Colonic mucosa (tissue), 4 donors: ENCODE measurements around the gene ROR2. TPM values are rescaled to one million over a fixed set of nuclear protein-coding genes. Genes with fewer than 3 reads are reported as not detected.

Experiments used
- DNase-seq: peaks from one replicate; pipeline ENCODE4 v3.0.0-alpha.2; 2020
- H3K27ac ChIP-seq: fragments of 200-600 bp; one replicate; pipeline ENCODE4 v1.8.0; 2021
- H3K27me3 ChIP-seq: fragments of 200-600 bp; one replicate; pipeline ENCODE4 v1.8.0; 2021
- H3K36me3 ChIP-seq: fragments of 200-600 bp; one replicate; pipeline ENCODE4 v1.8.0; 2021
- H3K4me1 ChIP-seq: fragments of 200-600 bp; one replicate; pipeline ENCODE4 v1.8.0; 2021; ENCODE audit warnings: mild to moderate bottlenecking
- H3K4me3 ChIP-seq: fragments of 200-600 bp; one replicate; pipeline ENCODE4 v1.8.0; 2021
- H3K9ac ChIP-seq, 2 donors: one replicate each; pipeline ENCODE4 v1.7.0; 2013; ENCODE audit warnings: control low read depth in 2 of 2, low read depth in 2 of 2, low read length in 2 of 2
- H3K9me3 ChIP-seq: fragments of 200-600 bp; one replicate; pipeline ENCODE4 v1.8.0; 2021
- intact Hi-C: fragments of 100-400 bp; cut with DNase I; formaldehyde crosslinking; loops from one replicate; pipeline ENCODE4 v1.14.1; 2022
- total RNA-seq, 2 donors: library from RNA; stranded (reverse); fragmentation: NEBNext Ultra II Directional in 1 of 2; extraction: Animal tissue kit (Norgen Biotek cat#: 25700) in 1 of 2; gene quantifications; one replicate each; pipeline ENCODE4 v1.2.1, GENCODE V29; 2021
- TF ChIP-seq, protein P1 (sequence below): fragments of 200-600 bp; IDR thresholded peaks from one replicate; pipeline ENCODE4 v1.8.0; 2022; ENCODE audit warnings: antibody characterized with exemption, mild to moderate bottlenecking
- donor health status: healthy.
- donor health status: DM: no; HTN: no; CAD: no.
- donor health status: DM: no; HTN: no; CAD: no.

Gene ROR2
- total RNA-seq, 2 donors from 2014 or later = 1.7 to 9.1 TPM

DNA sequence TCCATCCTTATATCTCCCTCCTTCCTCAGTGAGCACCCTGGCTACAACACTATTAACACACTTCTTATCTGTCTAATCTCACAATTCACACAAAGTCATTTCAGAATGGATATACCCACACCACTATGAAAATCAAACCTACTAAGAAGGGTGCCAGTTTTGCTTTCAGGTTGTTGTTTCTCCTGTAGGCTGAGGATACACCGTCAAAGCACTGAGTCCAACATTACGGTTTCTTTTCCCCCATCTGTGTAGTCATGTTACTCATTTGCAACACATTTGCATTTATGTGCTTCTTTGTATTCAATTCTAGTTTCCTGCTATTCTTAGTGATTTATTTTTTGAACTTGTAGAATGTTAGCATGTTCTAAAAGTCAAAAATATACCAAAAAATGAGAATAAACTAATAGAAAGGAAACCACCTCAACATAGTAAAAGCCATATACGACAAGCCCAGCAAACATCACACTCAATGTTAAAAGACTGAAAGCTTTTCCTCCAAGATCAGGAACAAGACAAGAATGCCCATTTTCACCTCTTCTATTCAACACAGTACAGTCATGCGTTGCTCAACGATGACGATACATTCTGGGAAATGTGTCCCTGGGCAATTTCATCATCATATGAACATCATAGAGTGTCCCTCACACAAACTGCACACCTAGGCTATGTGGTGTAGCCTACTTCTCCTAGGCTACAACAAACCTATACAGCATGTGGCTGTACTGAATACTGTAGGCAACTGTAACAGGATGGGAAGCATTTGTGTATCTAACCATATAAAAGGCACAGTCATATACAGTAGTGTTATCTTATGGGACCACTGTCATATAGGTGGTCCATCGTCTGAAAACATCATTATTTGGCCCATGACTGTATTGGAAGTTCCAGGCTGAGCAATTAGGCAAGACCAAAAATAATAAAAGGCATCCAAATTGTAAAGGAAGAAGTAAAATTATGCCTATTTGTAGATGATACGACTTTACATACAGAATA is 6.3 kb downstream of the ROR2 start:
- peaks cover 18% of the 10 kb centered on the region for H3K27me3 ChIP-seq
- H3K27ac ChIP-seq = no peak overlapping the region
- intact Hi-C loops = no loop called here

DNA sequence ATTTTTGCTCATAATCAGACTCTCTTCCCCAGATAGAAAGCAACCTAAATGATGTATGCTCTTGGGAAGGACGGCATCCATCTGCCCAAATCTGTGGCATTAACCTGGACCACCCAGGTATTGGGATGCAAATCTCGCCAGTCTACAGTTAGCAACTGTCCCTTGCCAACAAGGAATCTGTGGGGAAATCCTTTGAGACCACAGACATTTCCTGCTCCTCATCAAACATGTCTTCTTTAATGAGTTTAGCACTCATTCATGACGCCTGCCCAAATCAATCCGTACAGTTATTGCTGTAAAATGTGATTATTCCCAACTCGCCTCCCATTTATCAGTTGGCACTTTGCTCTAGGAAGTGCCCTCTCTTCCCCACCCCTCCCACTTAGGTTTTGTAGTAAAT is 7.8 kb downstream of the ROR2 start:
- TF ChIP-seq, protein P1, sequence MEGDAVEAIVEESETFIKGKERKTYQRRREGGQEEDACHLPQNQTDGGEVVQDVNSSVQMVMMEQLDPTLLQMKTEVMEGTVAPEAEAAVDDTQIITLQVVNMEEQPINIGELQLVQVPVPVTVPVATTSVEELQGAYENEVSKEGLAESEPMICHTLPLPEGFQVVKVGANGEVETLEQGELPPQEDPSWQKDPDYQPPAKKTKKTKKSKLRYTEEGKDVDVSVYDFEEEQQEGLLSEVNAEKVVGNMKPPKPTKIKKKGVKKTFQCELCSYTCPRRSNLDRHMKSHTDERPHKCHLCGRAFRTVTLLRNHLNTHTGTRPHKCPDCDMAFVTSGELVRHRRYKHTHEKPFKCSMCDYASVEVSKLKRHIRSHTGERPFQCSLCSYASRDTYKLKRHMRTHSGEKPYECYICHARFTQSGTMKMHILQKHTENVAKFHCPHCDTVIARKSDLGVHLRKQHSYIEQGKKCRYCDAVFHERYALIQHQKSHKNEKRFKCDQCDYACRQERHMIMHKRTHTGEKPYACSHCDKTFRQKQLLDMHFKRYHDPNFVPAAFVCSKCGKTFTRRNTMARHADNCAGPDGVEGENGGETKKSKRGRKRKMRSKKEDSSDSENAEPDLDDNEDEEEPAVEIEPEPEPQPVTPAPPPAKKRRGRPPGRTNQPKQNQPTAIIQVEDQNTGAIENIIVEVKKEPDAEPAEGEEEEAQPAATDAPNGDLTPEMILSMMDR = no peak
- no peaks in the 10 kb centered on the region for H3K9me3 ChIP-seq
- H3K27ac ChIP-seq = no peak overlapping the region
- H3K4me1 ChIP-seq = no peaks in the 10 kb centered on the region
- peaks cover 9% of the 10 kb centered on the region for H3K27me3 ChIP-seq
- intact Hi-C loops = no loop called here
- H3K36me3 ChIP-seq = no peaks in the 10 kb centered on the region
- H3K9ac ChIP-seq = no peak overlapping the region
- H3K4me3 ChIP-seq = no peak overlapping the region
- no peak for DNase-seq

More for the DNA sequence above, 6.3 kb downstream of the ROR2 start:
- Histone ChIP-seq H3K36me3 (no peaks in the 10 kb centered on the region), H3K4me1 (no peaks in the 10 kb centered on the region), H3K9ac (no peak overlapping the region), H3K4me3 (no peak overlapping the region), H3K9me3 (no peaks in the 10 kb centered on the region)
- DNase-seq = no peak
- TF ChIP-seq, protein P1 = no peak

DNA sequence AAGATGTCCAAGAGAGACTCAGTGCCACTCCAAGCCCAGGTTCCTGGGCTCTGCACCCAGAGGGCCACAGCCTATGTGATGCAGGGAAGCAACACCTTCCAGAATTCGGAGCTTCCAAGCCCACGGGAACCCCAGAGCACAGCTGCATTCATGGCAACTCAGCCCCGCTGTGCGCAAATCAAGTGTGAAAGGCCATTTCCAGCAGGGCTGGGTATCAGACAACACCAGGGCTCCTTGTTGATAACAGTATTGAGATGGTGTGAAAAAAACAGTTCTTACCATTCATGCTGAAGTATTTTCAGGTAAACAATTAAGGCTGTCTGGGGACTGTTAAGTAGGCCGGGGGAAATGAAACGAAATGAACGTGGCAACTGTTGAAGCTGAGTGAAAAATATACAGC is 10.1 kb downstream of the ROR2 start:
- intact Hi-C loops = no loop called here
- Histone ChIP-seq H3K9me3 (no peaks in the 10 kb centered on the region), H3K9ac (no peak overlapping the region), H3K4me1 (no peaks in the 10 kb centered on the region), H3K27me3 (no peaks in the 10 kb centered on the region), H3K4me3 (no peak overlapping the region), H3K27ac (no peak overlapping the region), H3K36me3 (no peaks in the 10 kb centered on the region)
- TF ChIP-seq, protein P1 = no peak
- DNase-seq = no peak

DNA sequence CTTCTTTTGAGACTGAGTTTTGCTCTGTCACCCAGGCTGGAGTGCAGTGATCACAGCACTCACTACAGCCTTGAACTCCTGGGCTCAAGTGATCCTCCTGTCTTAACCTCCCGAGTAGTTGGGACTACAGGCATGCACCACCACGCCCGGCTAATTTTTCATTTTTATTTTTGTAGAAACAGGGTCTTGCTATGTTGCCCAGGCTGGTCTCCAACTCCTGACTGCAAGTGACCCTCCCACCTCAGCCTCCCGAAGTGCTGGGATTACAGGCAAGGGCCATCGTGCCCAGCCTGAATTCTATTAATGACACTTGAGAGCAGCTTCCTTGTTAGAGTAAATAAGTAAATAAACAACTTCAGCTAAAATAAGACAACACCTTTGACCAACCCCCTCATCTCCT is 12.3 kb downstream of the ROR2 start:
- Histone ChIP-seq H3K27me3 (no peaks in the 10 kb centered on the region), H3K27ac (no peak overlapping the region), H3K4me3 (no peak overlapping the region), H3K9ac (no peak overlapping the region), H3K4me1 (no peaks in the 10 kb centered on the region), H3K9me3 (no peaks in the 10 kb centered on the region), H3K36me3 (no peaks in the 10 kb centered on the region)
- DNase-seq = no peak
- TF ChIP-seq, protein P1 = no peak
- intact Hi-C loops = no loop called here

DNA sequence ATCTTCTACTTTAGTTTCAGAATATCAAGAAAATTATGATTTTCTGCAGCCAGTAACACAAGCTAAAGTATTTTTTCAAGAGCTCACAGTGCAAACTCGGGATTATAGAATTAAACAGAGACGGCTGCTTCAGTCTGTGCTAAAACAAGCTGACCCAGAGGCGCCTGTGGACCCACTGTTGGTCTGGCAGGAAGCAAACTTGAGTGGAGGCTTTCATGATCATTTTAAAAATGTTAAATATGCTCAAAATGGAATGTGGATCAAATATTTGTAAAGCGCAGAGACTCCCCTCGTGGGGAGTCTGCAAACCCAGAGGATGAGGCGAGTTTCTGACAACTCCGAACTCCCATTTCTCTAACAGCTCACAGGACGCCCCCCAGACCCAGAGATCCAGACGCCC is 13.0 kb downstream of the ROR2 start:
- Histone ChIP-seq H3K36me3 (no peaks in the 10 kb centered on the region), H3K27ac (no peak overlapping the region), H3K9ac (no peak overlapping the region), H3K4me3 (no peak overlapping the region), H3K9me3 (no peaks in the 10 kb centered on the region), H3K27me3 (no peaks in the 10 kb centered on the region), H3K4me1 (no peaks in the 10 kb centered on the region)
- TF ChIP-seq, protein P1 = no peak
- DNase-seq = no peak
- intact Hi-C loops = no loop called here
